Keratinocyte (primary cell): ENCODE measurements around the gene SH3BP5L.

Source experiments
- CTCF ChIP-seq, 3 experiments: IDR thresholded peaks in 1 of 3; conservative IDR thresholded peaks in 1 of 3; optimal IDR thresholded peaks in 1 of 3; 2 replicates in 2 of 3; 3 replicates in 1 of 3; pipeline versions ENCODE3 to v1.5.1; 2011; ENCODE audit warnings: low read length in 3 of 3, mild to moderate bottlenecking in 3 of 3, moderate library complexity in 2 of 3, control low read depth in 1 of 3, inconsistent platforms in 1 of 3; ENCODE audit not compliant: insufficient read depth in 2 of 3; ENCODE audit errors: extremely low read depth in 1 of 3
- EZH2 ChIP-seq: IDR thresholded peaks from one replicate; pipeline ENCODE4 v1.6.1; 2012; ENCODE audit warnings: inconsistent platforms, mild to moderate bottlenecking, low read length, moderate library complexity

GRCh38 chr1:248872752-248873408, 47.2 kb upstream of the SH3BP5L start:
- TF ChIP-seq CTCF (optimal IDR thresholded peaks at IDR 0.05 in 1 of 3, IDR thresholded peaks at IDR 0.05 in 1 of 3, conservative IDR thresholded peaks at IDR 0.05 in 1 of 3; ENCODE audit: extremely low read depth in 1 of 3, insufficient read depth in 2 of 3, low read length in 3 of 3) (no peak), EZH2 (no peak)
